ENCODE measurements around the gene SH3BP1. TPM values are rescaled to one million over a fixed set of nuclear protein-coding genes. Genes with fewer than 3 reads are reported as not detected.

The SH3BP1 gene
- polyA plus RNA-seq, 1 donor = 59.4 TPM

DNA sequence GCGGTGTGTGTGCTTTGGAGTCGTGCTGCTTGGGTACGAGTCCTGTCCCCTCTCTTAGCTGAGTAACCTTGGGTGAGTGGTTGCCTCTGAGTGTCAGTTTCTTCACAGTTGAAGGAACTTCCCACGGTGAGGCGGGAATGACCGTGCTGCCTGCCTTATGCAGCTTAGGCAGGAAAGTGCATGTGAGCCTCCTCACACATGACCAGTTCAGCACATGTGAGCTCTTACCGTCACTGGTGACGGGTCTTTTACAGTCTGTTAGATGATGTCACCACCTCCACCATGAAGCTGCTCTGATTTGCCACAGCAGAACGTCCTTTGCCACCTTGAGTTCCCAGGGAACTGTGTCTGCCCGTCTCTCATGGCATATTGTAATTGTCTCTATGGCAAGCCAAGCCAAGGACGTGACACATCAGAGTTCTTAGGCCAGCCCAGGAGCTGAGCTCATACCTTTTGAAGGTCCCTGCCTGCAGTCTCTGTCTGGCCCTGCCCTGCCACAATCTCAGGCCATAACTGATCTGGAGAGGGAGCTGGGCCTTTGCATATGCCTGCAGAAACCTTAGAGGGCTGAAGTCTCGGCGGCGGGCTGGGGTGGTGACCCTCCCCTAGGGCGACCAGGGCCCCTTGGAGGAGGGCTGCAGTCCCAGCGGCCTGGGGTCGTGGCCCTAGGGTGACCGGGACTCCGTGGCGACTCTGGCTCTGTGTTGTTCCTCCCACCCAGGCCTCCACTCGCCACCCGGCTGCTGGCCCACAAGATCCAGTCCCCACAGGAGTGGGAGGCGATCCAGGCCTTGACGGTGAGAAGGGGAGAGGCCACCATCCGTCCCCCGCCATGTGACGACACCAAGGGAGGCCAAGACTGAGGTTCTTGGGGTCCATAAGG, 23.0 kb upstream of the SH3BP1 start:
- no peak overlapping the region for H3K27ac ChIP-seq (ENCODE audit: low read length)
- no peak for DNase-seq
- H3K27me3 ChIP-seq (ENCODE audit: control insufficient read depth, insufficient read depth, low read length) = no peaks in the 10 kb centered on the region
- WGBS (ENCODE audit: insufficient coverage, low lambda C conversion rate) = no CpG with 5 or more reads among the region's 27 CpGs
- no peaks in the 10 kb centered on the region for H3K9me3 ChIP-seq (ENCODE audit: control insufficient read depth, low read depth, low read length)
- H3K4me3 ChIP-seq (ENCODE audit: low read length) = no peak overlapping the region
- H3K36me3 ChIP-seq (ENCODE audit: control insufficient read depth, insufficient read depth, low read length) = peaks cover 63% of the 10 kb centered on the region
- H3K4me1 ChIP-seq (ENCODE audit: control insufficient read depth, insufficient read depth, low read length) = no peaks in the 10 kb centered on the region

DNA sequence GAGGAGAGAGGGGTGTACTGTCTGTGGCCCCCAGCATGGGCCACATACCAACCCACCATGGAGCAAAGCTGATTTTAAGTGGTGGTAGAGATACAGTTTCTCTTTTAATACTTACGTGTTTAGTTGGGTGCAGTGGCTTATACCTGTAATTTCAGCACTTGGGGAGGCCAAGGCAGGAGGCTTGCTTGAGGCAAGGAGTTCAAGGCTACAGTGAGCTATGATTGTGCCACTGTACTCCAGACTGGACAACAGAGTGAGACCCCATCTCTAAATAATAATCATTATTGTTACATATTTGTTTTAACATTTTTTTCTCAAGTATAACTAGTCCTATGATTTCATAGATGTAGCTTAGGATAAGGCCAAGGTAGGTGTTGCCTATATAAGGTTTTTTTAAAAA, 22.0 kb upstream of the SH3BP1 start:
- Histone ChIP-seq H3K36me3 (ENCODE audit: control insufficient read depth, insufficient read depth, low read length) (peaks cover 65% of the 10 kb centered on the region), H3K4me1 (ENCODE audit: control insufficient read depth, insufficient read depth, low read length) (no peaks in the 10 kb centered on the region), H3K27me3 (ENCODE audit: control insufficient read depth, insufficient read depth, low read length) (no peaks in the 10 kb centered on the region), H3K9me3 (ENCODE audit: control insufficient read depth, low read depth, low read length) (no peaks in the 10 kb centered on the region), H3K4me3 (ENCODE audit: low read length) (no peak overlapping the region), H3K27ac (ENCODE audit: low read length) (no peak overlapping the region)
- no CpG with 5 or more reads among the region's 1 CpG for WGBS (ENCODE audit: insufficient coverage, low lambda C conversion rate)
- no peak for DNase-seq

DNA sequence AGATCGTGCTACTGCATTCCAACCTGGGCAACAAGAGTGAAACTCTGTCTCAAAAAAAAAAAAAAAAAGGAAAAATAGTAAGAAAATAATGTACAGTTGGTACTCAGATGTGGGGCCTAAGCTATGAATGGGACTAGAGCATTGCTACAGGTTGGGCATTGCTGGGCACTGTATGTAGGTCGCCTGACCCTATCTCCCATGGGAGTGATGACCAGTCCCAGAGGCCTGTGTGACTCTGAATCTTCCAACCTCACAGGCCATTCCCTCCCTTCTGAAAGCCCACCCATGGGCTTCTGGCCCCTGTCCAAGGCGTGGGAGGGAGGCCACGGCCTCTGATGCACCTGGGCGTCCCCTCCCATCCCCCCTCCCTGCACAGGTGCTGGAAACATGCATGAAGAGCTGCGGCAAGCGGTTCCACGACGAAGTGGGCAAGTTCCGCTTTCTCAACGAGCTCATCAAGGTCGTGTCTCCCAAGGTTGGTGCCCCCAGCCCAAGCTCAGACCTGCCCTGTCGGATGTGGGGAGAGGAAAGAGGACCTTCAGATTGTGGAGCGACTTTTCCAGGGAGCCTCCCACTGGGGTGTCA, 21.3 kb upstream of the SH3BP1 start:
- no peaks in the 10 kb centered on the region for H3K27me3 ChIP-seq (ENCODE audit: control insufficient read depth, insufficient read depth, low read length)
- peaks cover 70% of the 10 kb centered on the region for H3K36me3 ChIP-seq (ENCODE audit: control insufficient read depth, insufficient read depth, low read length)
- WGBS (ENCODE audit: insufficient coverage, low lambda C conversion rate) = no CpG with 5 or more reads among the region's 14 CpGs
- DNase-seq = no peak
- no peaks in the 10 kb centered on the region for H3K4me1 ChIP-seq (ENCODE audit: control insufficient read depth, insufficient read depth, low read length)
- H3K9me3 ChIP-seq (ENCODE audit: control insufficient read depth, low read depth, low read length) = no peaks in the 10 kb centered on the region
- no peak overlapping the region for H3K4me3 ChIP-seq (ENCODE audit: low read length)
- H3K27ac ChIP-seq (ENCODE audit: low read length) = no peak overlapping the region

DNA sequence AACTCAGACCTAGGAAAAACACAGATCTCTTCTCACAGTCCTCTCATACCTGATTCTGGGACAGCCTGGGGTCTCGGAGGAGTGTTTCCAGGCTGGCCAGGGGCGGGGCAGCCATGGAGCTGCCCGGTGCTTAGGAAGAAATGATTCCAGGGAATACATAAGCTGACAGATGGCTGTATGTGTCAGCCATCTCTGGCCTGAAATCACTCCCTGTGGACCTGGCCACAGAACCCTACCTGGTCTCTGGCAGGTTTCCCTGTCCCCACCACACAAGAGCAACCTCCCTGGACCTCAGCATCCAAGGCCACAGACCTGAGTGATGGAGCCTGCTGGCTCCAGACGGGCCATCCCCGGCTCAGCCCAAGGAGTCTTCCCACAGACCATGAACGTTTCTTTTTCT, 20.8 kb upstream of the SH3BP1 start:
- no peak overlapping the region for H3K4me3 ChIP-seq (ENCODE audit: low read length)
- H3K27me3 ChIP-seq (ENCODE audit: control insufficient read depth, insufficient read depth, low read length) = no peaks in the 10 kb centered on the region

DNA sequence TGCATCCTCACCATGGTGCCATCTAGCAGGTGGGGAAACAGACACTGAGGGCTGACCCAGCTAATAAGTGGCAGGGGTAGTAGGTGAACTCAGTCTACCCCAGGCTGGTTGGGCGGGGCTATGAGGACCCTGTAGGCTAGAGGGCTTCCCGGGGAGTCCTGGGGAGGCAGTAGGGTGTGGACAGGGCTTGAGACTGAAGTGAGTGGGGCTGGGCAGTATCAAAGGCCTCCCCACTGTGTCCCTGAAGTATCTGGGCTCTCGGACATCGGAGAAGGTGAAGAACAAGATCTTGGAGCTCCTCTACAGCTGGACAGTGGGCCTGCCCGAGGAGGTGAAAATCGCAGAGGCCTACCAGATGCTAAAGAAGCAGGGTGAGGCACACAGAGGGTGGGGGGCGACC, 19.5 kb upstream of the SH3BP1 start:
- Histone ChIP-seq H3K9me3 (ENCODE audit: control insufficient read depth, low read depth, low read length) (no peaks in the 10 kb centered on the region), H3K27ac (ENCODE audit: low read length) (no peak overlapping the region), H3K4me3 (ENCODE audit: low read length) (no peak overlapping the region), H3K4me1 (ENCODE audit: control insufficient read depth, insufficient read depth, low read length) (peaks cover 7% of the 10 kb centered on the region), H3K36me3 (ENCODE audit: control insufficient read depth, insufficient read depth, low read length) (peaks cover 74% of the 10 kb centered on the region), H3K27me3 (ENCODE audit: control insufficient read depth, insufficient read depth, low read length) (no peaks in the 10 kb centered on the region)
- no CpG with 5 or more reads among the region's 7 CpGs for WGBS (ENCODE audit: insufficient coverage, low lambda C conversion rate)
- peak in 1 of 2 donors; percentile 1 for DNase-seq

More for the DNA sequence above, 20.8 kb upstream of the SH3BP1 start:
- no peak overlapping the region for H3K27ac ChIP-seq (ENCODE audit: low read length)
- peaks cover 73% of the 10 kb centered on the region for H3K36me3 ChIP-seq (ENCODE audit: control insufficient read depth, insufficient read depth, low read length)
- no peaks in the 10 kb centered on the region for H3K9me3 ChIP-seq (ENCODE audit: control insufficient read depth, low read depth, low read length)
- H3K4me1 ChIP-seq (ENCODE audit: control insufficient read depth, insufficient read depth, low read length) = peaks cover 4% of the 10 kb centered on the region
- no peak for DNase-seq
- WGBS (ENCODE audit: insufficient coverage, low lambda C conversion rate) = no CpG with 5 or more reads among the region's 6 CpGs

DNA sequence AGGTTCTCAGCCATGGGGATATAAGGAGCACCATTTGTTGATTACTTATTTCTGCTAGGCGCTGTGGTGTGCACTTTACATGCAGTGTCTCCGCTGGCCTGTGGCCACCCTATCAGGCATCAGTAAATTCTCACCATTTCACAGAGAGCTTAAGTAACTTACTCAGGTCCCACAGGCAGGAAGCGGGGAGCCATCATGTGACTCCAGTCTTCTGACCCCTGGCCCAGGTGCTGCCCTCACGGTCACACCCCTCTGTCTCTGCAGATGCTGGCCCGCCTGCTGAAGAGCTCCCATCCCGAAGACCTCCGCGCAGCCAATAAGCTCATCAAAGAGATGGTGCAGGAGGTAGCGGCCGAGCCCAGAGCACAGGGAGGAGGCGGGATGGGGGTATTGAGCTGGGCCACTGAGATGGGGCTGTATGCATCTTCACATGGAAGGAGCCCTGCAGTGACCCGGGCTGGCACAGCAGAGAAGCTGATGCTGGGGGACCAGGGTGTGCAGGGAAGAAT, 18.1 kb upstream of the SH3BP1 start:
- H3K36me3 ChIP-seq (ENCODE audit: control insufficient read depth, insufficient read depth, low read length) = peaks cover 83% of the 10 kb centered on the region

DNA sequence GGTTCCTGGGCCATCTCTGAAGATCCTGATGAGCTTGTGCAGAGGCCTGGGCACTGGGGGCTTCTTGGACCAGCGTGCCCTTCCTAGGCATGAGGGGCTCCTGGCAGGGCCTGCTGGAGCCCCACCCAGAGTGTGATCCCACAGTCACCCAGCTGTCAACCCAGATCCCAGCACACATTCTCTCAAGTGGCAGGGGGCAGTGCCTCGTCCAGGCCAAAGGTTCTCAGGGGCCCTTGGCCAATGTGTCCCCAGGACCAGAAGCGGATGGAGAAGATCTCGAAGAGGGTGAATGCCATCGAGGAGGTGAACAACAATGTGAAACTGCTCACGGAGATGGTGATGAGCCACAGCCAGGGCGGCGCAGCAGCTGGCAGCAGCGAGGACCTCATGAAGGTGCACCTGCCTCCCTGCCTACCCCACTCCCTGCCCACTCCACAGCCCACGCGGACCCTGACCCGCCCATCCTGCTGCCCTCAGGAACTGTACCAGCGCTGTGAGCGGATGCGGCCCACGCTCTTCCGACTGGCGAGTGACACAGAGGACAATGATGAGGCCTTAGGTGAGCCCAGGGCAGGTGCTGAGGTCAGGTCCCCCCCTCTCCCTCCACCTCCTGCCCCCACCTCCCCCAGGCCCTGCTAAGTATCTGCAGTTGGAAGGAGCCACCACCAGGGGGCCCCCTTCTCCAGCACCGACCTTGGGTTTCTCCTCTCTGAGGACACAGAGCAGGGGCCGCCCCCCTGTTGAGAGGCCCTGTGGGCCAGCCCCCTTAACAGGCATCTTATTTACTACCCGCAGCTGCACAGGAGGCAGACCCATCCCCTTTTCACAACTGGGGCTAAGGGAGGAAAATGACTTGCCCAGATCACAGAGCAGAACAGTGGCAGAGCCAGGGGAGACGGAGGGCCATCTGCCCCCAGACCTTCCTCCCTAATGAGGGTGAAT, 16.1 kb upstream of the SH3BP1 start:
- Histone ChIP-seq H3K27ac (ENCODE audit: low read length) (no peak overlapping the region), H3K27me3 (ENCODE audit: control insufficient read depth, insufficient read depth, low read length) (no peaks in the 10 kb centered on the region), H3K36me3 (ENCODE audit: control insufficient read depth, insufficient read depth, low read length) (peaks cover 71% of the 10 kb centered on the region), H3K9me3 (ENCODE audit: control insufficient read depth, low read depth, low read length) (no peaks in the 10 kb centered on the region), H3K4me1 (ENCODE audit: control insufficient read depth, insufficient read depth, low read length) (peaks cover 20% of the 10 kb centered on the region), H3K4me3 (ENCODE audit: low read length) (no peak overlapping the region)
- peak in 1 of 2 donors; percentile 54 for DNase-seq
- WGBS (ENCODE audit: insufficient coverage, low lambda C conversion rate) = no CpG with 5 or more reads among the region's 22 CpGs

More for the DNA sequence above, 18.1 kb upstream of the SH3BP1 start:
- no peak overlapping the region for H3K4me3 ChIP-seq (ENCODE audit: low read length)
- whole genome bisulfite sequencing (ENCODE audit: insufficient coverage, low lambda C conversion rate) = no CpG with 5 or more reads among the region's 12 CpGs
- no peak overlapping the region for H3K27ac ChIP-seq (ENCODE audit: low read length)
- H3K9me3 ChIP-seq (ENCODE audit: control insufficient read depth, low read depth, low read length) = no peaks in the 10 kb centered on the region
- H3K27me3 ChIP-seq (ENCODE audit: control insufficient read depth, insufficient read depth, low read length) = no peaks in the 10 kb centered on the region
- peaks cover 13% of the 10 kb centered on the region for H3K4me1 ChIP-seq (ENCODE audit: control insufficient read depth, insufficient read depth, low read length)
- DNase-seq = no peak

DNA sequence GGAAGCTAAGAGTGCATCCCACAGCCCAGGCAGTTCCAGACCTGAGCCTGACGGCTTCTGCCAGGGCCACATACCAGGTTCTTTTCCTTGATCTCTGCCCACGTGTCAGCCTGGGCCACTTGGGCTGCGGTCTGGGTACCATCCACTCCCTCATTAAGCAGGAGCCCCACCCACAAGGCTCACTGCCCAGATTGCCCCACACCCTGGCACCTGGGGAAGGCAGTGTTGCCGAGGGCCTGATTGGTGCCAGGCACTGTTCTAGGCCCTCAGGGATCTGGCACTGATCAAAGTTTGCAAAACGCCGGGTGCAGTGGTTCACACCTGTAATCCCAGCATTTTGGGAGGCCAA, 15.5 kb upstream of the SH3BP1 start:
- DNase-seq = no peak
- Histone ChIP-seq H3K4me1 (ENCODE audit: control insufficient read depth, insufficient read depth, low read length) (peaks cover 20% of the 10 kb centered on the region), H3K36me3 (ENCODE audit: control insufficient read depth, insufficient read depth, low read length) (peaks cover 71% of the 10 kb centered on the region), H3K27me3 (ENCODE audit: control insufficient read depth, insufficient read depth, low read length) (no peaks in the 10 kb centered on the region), H3K4me3 (ENCODE audit: low read length) (no peak overlapping the region), H3K27ac (ENCODE audit: low read length) (no peak overlapping the region), H3K9me3 (ENCODE audit: control insufficient read depth, low read depth, low read length) (no peaks in the 10 kb centered on the region)
- no CpG with 5 or more reads among the region's 6 CpGs for WGBS (ENCODE audit: insufficient coverage, low lambda C conversion rate)

DNA sequence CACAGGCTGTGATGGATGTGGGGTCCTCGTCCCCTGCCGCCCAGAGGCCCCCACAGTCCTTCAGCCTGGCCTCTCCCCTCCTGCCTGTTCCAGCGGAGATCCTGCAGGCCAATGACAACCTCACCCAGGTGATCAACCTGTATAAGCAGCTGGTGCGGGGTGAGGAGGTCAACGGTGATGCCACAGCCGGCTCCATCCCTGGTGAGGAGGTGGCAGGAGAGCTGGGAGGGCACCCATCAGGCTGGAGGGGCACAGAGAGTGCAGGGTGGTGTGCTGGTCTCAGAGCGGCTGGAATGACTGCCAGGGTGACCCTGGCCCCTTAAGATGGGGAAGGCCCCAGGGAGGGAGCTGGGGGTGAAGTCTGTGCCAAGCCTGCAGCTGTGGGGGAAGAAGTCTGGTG, 14.6 kb upstream of the SH3BP1 start:
- Histone ChIP-seq H3K36me3 (ENCODE audit: control insufficient read depth, insufficient read depth, low read length) (peaks cover 75% of the 10 kb centered on the region), H3K27me3 (ENCODE audit: control insufficient read depth, insufficient read depth, low read length) (no peaks in the 10 kb centered on the region), H3K4me1 (ENCODE audit: control insufficient read depth, insufficient read depth, low read length) (peaks cover 20% of the 10 kb centered on the region), H3K27ac (ENCODE audit: low read length) (no peak overlapping the region), H3K4me3 (ENCODE audit: low read length) (no peak overlapping the region), H3K9me3 (ENCODE audit: control insufficient read depth, low read depth, low read length) (no peaks in the 10 kb centered on the region)
- DNase-seq = no peak
- WGBS (ENCODE audit: insufficient coverage, low lambda C conversion rate) = no CpG with 5 or more reads among the region's 7 CpGs

DNA sequence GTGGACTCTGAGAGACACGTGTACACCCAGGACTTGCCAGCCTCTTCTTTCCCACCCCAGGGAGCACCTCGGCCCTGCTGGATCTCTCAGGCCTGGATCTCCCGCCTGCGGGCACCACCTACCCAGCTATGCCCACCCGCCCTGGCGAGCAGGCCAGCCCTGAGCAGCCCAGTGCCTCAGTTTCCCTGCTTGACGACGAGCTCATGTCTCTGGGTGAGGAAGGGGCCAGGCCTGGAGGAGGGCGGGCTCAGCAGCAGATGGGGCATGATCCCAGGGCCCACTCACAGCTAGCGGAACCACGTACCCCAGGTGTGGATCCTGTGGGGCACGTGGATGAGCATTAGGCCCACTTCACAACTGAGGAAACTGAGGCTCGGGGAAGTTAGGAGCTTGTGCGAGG, 13.7 kb upstream of the SH3BP1 start:
- Histone ChIP-seq H3K36me3 (ENCODE audit: control insufficient read depth, insufficient read depth, low read length) (peaks cover 71% of the 10 kb centered on the region), H3K4me1 (ENCODE audit: control insufficient read depth, insufficient read depth, low read length) (peaks cover 25% of the 10 kb centered on the region), H3K27ac (ENCODE audit: low read length) (no peak overlapping the region), H3K4me3 (ENCODE audit: low read length) (no peak overlapping the region), H3K9me3 (ENCODE audit: control insufficient read depth, low read depth, low read length) (no peaks in the 10 kb centered on the region), H3K27me3 (ENCODE audit: control insufficient read depth, insufficient read depth, low read length) (no peaks in the 10 kb centered on the region)
- no peak for DNase-seq
- WGBS (ENCODE audit: insufficient coverage, low lambda C conversion rate) = no CpG with 5 or more reads among the region's 14 CpGs

Data from large intestine (tissue), 3 donors.